Measurements from ENCODE around the gene CARD8. TPM values are rescaled to one million over a fixed set of nuclear protein-coding genes. Genes with fewer than 3 reads are reported as not detected.
"Not testable (repeated sequence)": the region's sequence is repeated elsewhere in the genome, so short reads cannot be mapped to it uniquely, and the experiment has no call there.

CARD8 gene
- total and polyA plus RNA-seq, 2 donors from 2014 or later = 11.4 to 53.1 TPM

DNA sequence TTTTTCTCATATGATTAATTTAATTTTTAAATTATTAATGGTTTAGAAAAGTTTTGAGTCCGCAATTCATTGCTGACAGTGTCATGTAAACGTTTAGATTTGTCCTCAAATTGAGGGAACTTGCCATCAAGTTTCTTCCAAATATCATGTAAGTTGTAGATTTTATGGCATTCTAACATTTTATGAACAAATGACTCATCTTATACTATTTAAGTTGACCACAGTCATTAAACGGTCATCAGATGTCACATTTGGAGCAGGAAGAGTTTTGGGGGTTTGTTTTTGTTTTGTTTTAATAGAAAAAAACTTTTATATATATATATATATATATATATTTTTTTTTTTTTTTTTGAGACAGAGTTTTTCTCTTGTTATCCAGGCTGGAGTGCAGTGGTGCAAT is 18.5 kb upstream of the CARD8 start:
- no peaks in the 10 kb centered on the region for H3K9me3 ChIP-seq (ENCODE audit: control insufficient read depth in 2 of 3, insufficient read depth in 1 of 3, low read length in 3 of 3)
- H3K4me3 ChIP-seq (ENCODE audit: low read length in 3 of 3) = no peak overlapping the region
- H3K36me3 ChIP-seq (ENCODE audit: control insufficient read depth in 2 of 3, insufficient read depth in 3 of 3, low read length in 3 of 3) = no peaks in the 10 kb centered on the region
- H3K27ac ChIP-seq (ENCODE audit: low read depth in 2 of 2, low read length in 2 of 2) = no peak overlapping the region
- peaks cover 0 to 3% (median 0%) of the 10 kb centered on the region in 3 donors for H3K4me1 ChIP-seq (ENCODE audit: control insufficient read depth in 2 of 3, insufficient read depth in 2 of 3, low read depth in 1 of 3, low read length in 3 of 3)
- H3K27me3 ChIP-seq (ENCODE audit: control insufficient read depth, insufficient read depth, low read length) = no peaks in the 10 kb centered on the region
- DNase-seq = no peak
- TF ChIP-seq, protein P1, sequence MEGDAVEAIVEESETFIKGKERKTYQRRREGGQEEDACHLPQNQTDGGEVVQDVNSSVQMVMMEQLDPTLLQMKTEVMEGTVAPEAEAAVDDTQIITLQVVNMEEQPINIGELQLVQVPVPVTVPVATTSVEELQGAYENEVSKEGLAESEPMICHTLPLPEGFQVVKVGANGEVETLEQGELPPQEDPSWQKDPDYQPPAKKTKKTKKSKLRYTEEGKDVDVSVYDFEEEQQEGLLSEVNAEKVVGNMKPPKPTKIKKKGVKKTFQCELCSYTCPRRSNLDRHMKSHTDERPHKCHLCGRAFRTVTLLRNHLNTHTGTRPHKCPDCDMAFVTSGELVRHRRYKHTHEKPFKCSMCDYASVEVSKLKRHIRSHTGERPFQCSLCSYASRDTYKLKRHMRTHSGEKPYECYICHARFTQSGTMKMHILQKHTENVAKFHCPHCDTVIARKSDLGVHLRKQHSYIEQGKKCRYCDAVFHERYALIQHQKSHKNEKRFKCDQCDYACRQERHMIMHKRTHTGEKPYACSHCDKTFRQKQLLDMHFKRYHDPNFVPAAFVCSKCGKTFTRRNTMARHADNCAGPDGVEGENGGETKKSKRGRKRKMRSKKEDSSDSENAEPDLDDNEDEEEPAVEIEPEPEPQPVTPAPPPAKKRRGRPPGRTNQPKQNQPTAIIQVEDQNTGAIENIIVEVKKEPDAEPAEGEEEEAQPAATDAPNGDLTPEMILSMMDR (IDR thresholded peaks at IDR 0.05; ENCODE audit: borderline replicate concordance, extremely low read depth, insufficient read depth) = no peak
- no peak overlapping the region for H3K9ac ChIP-seq (ENCODE audit: low read length in 3 of 3)
- intact Hi-C loops (cut with DNase I) = no loop called here
- no peak for FAIRE-seq

DNA sequence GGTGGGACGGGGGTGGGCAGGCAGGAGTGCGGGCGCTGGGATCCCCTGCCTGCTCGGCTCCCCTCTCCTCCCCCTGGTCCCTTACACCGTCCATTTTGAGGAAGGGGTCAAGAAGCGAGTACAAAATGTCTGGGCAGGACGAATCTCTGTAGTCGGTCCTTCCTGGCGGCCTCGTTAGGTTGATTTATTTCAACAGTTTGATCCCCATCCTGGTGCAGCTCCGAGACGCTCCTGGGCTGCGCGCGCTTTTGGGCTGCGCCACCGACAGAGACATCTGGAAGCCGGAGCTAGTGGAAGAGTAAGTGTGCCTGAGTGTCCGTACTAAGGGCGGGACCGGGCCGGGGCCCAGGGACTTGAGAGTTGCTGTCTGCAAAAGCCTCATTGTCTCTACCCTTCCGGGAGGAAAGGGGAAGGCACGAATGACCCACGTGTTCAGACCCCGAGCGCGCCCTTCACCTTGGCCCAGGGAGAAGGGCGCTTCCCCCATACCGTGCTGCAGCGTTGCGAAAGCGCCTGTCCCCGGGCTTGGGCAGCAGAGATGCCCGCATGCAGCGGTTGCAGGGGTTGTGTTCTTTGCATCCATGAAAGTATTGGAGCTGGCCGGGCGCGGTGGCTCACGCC is 15.9 kb upstream of the CARD8 start:
- H3K9me3 ChIP-seq (ENCODE audit: control insufficient read depth in 2 of 3, insufficient read depth in 1 of 3, low read length in 3 of 3) = no peaks in the 10 kb centered on the region
- no peaks in the 10 kb centered on the region for H3K27me3 ChIP-seq (ENCODE audit: control insufficient read depth, insufficient read depth, low read length)
- TF ChIP-seq, protein P1 (IDR thresholded peaks at IDR 0.05; ENCODE audit: borderline replicate concordance, extremely low read depth, insufficient read depth) = no peak
- no peaks in the 10 kb centered on the region for H3K36me3 ChIP-seq (ENCODE audit: control insufficient read depth in 2 of 3, insufficient read depth in 3 of 3, low read length in 3 of 3)
- H3K4me3 ChIP-seq (ENCODE audit: low read length in 3 of 3) = peak overlapping the region; percentile 50 to 83 (median 55)
- no peak overlapping the region for H3K27ac ChIP-seq (ENCODE audit: low read depth in 2 of 2, low read length in 2 of 2)
- peak overlapping the region in 1 of 3 donors; percentile 65 for H3K9ac ChIP-seq (ENCODE audit: low read length in 3 of 3)
- peaks cover 0 to 3% (median 0%) of the 10 kb centered on the region in 3 donors for H3K4me1 ChIP-seq (ENCODE audit: control insufficient read depth in 2 of 3, insufficient read depth in 2 of 3, low read depth in 1 of 3, low read length in 3 of 3)
- no peak for FAIRE-seq
- intact Hi-C loops (cut with DNase I) = no loop called here
- peak; percentile 79 to 88 (median 81) for DNase-seq

DNA sequence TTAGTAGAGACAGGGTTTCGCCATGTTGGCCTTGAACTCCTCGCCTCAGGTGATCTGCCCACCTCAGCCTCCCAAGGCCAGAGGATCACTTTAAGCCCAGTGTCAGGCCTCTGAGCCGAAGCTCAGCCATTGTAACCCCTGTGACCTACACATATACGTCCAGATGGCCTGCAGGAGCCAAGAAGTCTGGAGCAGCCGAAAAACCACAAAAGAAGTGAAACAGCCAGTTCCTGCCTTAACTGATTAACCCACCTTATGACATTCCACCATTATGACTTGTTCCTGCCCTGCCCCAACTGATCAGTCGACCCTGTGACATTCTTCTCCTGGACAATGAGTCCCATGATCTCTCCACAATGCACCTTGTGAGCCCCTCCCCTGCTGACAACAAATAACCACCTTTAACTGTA is 13.9 kb upstream of the CARD8 start:
- not testable (repeated sequence) for H3K27me3 ChIP-seq (ENCODE audit: control insufficient read depth, insufficient read depth, low read length); H3K9ac ChIP-seq (ENCODE audit: low read length in 3 of 3); H3K4me3 ChIP-seq (ENCODE audit: low read length in 3 of 3); H3K36me3 ChIP-seq (ENCODE audit: control insufficient read depth in 2 of 3, insufficient read depth in 3 of 3, low read length in 3 of 3); H3K27ac ChIP-seq (ENCODE audit: low read depth in 2 of 2, low read length in 2 of 2); H3K4me1 ChIP-seq (ENCODE audit: control insufficient read depth in 2 of 3, insufficient read depth in 2 of 3, low read depth in 1 of 3, low read length in 3 of 3); FAIRE-seq; H3K9me3 ChIP-seq (ENCODE audit: control insufficient read depth in 2 of 3, insufficient read depth in 1 of 3, low read length in 3 of 3)
- intact Hi-C loops (cut with DNase I) = loop anchor here (10.0 kb wide), 1 partner anchor 315 kb away; no protein-coding TSS in a partner anchor
- peak in 2 of 5 donors; percentile 16 to 24 for DNase-seq

DNA sequence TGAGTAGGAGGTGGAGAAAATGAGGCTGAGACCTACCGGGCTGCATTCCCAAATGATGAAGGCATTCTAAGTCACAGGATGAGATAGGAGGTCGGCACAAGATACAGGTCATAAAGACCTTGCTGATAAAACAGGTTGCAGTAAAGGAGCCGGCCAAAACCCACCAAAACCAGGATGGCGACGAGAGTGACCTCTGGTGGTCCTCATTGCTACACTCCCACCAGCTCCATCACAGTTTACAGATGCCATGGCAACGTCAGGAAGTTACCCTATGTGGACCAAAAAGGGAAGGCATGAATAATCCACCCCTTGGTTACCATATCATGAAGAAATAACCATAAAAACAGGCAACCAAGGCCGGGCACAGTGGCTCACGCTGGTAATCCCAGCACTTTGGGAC is 9.6 kb upstream of the CARD8 start:
- not testable (repeated sequence) for H3K36me3 ChIP-seq (ENCODE audit: control insufficient read depth in 2 of 3, insufficient read depth in 3 of 3, low read length in 3 of 3); H3K4me3 ChIP-seq (ENCODE audit: low read length in 3 of 3); H3K4me1 ChIP-seq (ENCODE audit: control insufficient read depth in 2 of 3, insufficient read depth in 2 of 3, low read depth in 1 of 3, low read length in 3 of 3); H3K9me3 ChIP-seq (ENCODE audit: control insufficient read depth in 2 of 3, insufficient read depth in 1 of 3, low read length in 3 of 3); H3K27ac ChIP-seq (ENCODE audit: low read depth in 2 of 2, low read length in 2 of 2); FAIRE-seq; H3K9ac ChIP-seq (ENCODE audit: low read length in 3 of 3); H3K27me3 ChIP-seq (ENCODE audit: control insufficient read depth, insufficient read depth, low read length)
- DNase-seq = peak in 1 of 5 donors; percentile 27
- intact Hi-C loops (cut with DNase I) = loop anchor here (10.0 kb wide), 1 partner anchor 319 kb away; no protein-coding TSS in a partner anchor

DNA sequence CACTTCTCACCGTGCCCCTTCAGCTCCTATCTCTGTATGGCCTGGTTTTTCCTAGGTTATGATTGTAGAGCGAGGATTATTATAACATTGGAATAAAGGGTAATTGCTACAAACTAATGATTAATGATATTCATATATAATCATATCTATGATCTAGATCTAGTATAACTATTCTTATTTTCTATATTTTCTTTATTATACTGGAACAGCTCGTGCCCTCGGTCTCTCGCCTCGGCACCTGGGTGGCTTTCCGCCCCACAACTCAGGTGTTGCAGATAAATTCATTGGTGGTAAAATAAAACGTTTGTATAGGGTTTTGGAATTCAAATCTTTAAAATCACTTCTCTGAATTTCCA is 4.6 kb upstream of the CARD8 start:
- not testable (repeated sequence) for H3K36me3 ChIP-seq (ENCODE audit: control insufficient read depth in 2 of 3, insufficient read depth in 3 of 3, low read length in 3 of 3); H3K27me3 ChIP-seq (ENCODE audit: control insufficient read depth, insufficient read depth, low read length); H3K9me3 ChIP-seq (ENCODE audit: control insufficient read depth in 2 of 3, insufficient read depth in 1 of 3, low read length in 3 of 3); H3K27ac ChIP-seq (ENCODE audit: low read depth in 2 of 2, low read length in 2 of 2); DNase-seq; H3K4me1 ChIP-seq (ENCODE audit: control insufficient read depth in 2 of 3, insufficient read depth in 2 of 3, low read depth in 1 of 3, low read length in 3 of 3); FAIRE-seq
- peak overlapping the region in 1 of 3 donors; percentile 36 for H3K9ac ChIP-seq (ENCODE audit: low read length in 3 of 3)
- intact Hi-C loops (cut with DNase I) = loop anchor here (10.0 kb wide), 1 partner anchor 324 kb away; no protein-coding TSS in a partner anchor
- H3K4me3 ChIP-seq (ENCODE audit: low read length in 3 of 3) = peak overlapping the region; percentile 65 to 88 (median 78)

DNA sequence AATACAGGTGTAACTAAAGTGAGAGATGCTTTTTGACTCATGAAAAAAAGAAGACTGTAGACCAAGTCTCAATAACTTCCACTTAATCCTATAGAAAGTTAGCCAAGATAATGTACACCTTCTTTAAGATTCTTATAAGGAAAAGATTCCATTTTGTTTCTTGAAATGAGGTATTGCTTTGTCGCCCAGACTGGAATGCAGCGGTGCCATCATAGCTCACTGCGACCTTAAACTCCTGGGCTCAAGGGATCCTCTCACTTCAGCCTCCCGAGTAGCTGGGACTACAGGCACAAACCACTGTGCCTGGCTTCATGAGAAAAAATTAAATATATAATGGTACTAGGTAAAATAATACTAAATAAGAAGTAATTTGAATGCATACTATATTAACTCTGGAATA is 3.3 kb upstream of the CARD8 start:
- H3K4me3 ChIP-seq (ENCODE audit: low read length in 3 of 3) = not testable (repeated sequence)

More for the DNA sequence above, 3.3 kb upstream of the CARD8 start:
- H3K27ac ChIP-seq (ENCODE audit: low read depth in 2 of 2, low read length in 2 of 2); intact Hi-C loops (cut with DNase I); FAIRE-seq; H3K4me1 ChIP-seq (ENCODE audit: control insufficient read depth in 2 of 3, insufficient read depth in 2 of 3, low read depth in 1 of 3, low read length in 3 of 3); H3K9ac ChIP-seq (ENCODE audit: low read length in 3 of 3); DNase-seq; H3K9me3 ChIP-seq (ENCODE audit: control insufficient read depth in 2 of 3, insufficient read depth in 1 of 3, low read length in 3 of 3); H3K27me3 ChIP-seq (ENCODE audit: control insufficient read depth, insufficient read depth, low read length); H3K36me3 ChIP-seq (ENCODE audit: control insufficient read depth in 2 of 3, insufficient read depth in 3 of 3, low read length in 3 of 3): not testable (repeated sequence)
